MCF 10A (cell line): ENCODE data around the gene NKAIN1. TPM values are rescaled to one million over a fixed set of nuclear protein-coding genes. Genes with fewer than 3 reads are reported as not detected.

Source experiments
- BruUV-seq: library from RNA; stranded (reverse); fragments of 400-500 nt; replicated peaks from 2 replicates; lab custom pipeline; 2021; lab: Mats Ljungman, UMichigan
- CTCF ChIA-PET: fragments of 300-600 bp; sonication (Branson Sonifier 250); formaldehyde crosslinking; extraction: SDS; loops from one replicate; lab custom pipeline; 2021; ENCODE audit warnings: antibody characterized with exemption, inconsistent platforms; lab: Yijun Ruan, JAX
- POLR2A ChIA-PET: fragments of 300-600, 350-650 bp; sonication (Branson Sonifier 250); formaldehyde crosslinking; extraction: SDS; loops from one replicate; lab custom pipeline; 2020; ENCODE audit warnings: antibody characterized with exemption, inconsistent platforms; lab: Yijun Ruan, JAX
- DNase-seq: peaks from one replicate; pipeline ENCODE4 v3.0.0-alpha.2; 2018; ENCODE audit not compliant: unreplicated experiment
- H3K27ac Mint-ChIP-seq: one replicate; pipeline ENCODE4 v1.8.0; 2022; ENCODE audit warnings: mild to moderate bottlenecking, low read depth, mixed read lengths; ENCODE audit not compliant: unreplicated experiment
- H3K27me3 Mint-ChIP-seq: one replicate; pipeline ENCODE4 v1.8.0; 2022; ENCODE audit warnings: mixed read lengths; ENCODE audit not compliant: insufficient read depth, unreplicated experiment
- H3K36me3 Mint-ChIP-seq: one replicate; pipeline ENCODE4 v1.8.0; 2022; ENCODE audit warnings: mild to moderate bottlenecking, moderate library complexity, mixed read lengths; ENCODE audit not compliant: insufficient read depth, unreplicated experiment
- H3K4me1 Mint-ChIP-seq: one replicate; pipeline ENCODE4 v1.8.0; 2022; ENCODE audit warnings: mixed read lengths; ENCODE audit not compliant: insufficient read depth, unreplicated experiment
- H3K4me3 Mint-ChIP-seq: one replicate; pipeline ENCODE4 v1.8.0; 2022; ENCODE audit warnings: mild to moderate bottlenecking, moderate library complexity, mixed read lengths; ENCODE audit not compliant: unreplicated experiment
- H3K9me3 Mint-ChIP-seq: one replicate; pipeline ENCODE4 v1.8.0; 2022; ENCODE audit warnings: mixed read lengths; ENCODE audit not compliant: unreplicated experiment
- intact Hi-C: fragments of 100-400 bp; cut with micrococcal nuclease; formaldehyde crosslinking; loops from 2 replicates; pipeline ENCODE4 v1.14.1; 2022
- total RNA-seq: library from RNA; stranded (reverse); gene quantifications from 2 replicates; pipeline ENCODE4 v1.2.3, GENCODE V29; 2022
- TF ChIP-seq, protein P1 (sequence below): fragments of 200-600 bp; IDR thresholded peaks from one replicate; pipeline ENCODE4 v1.8.0; 2022; ENCODE audit warnings: antibody characterized with exemption, mild to moderate bottlenecking; ENCODE audit not compliant: unreplicated experiment

Gene NKAIN1
- total RNA-seq, 1 experiment from 2014 or later, result not detected

DNA sequence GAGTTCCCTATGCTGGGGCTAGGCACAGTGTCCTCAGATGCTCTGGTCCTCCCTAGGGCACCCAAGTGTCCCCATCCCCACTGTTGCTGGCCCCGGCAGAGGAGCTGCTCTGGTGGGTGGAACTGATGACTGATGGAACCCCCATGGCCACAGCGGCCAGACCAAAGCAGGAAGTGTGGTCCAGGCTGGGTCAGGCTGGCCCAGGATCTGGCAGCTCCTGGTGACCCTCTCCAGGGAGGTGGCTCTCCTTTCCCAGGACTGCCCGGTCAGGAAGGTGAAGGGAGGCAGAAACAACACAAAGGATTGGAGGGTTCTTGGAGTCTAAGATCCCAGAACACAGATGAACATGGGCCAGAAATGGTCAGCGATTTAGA is 1.1 kb downstream of the NKAIN1 start:
- Mint-ChIP-seq H3K27me3 (peaks cover 66% of the 10 kb centered on the region), H3K36me3 (no peaks in the 10 kb centered on the region), H3K4me3 (peak overlapping the region; percentile 68), H3K4me1 (peaks cover 7% of the 10 kb centered on the region), H3K9me3 (no peaks in the 10 kb centered on the region), H3K27ac (no peak overlapping the region)
- CTCF ChIA-PET, result interaction anchor here (0.6 kb wide), 1 partner anchor 21 kb away, joined by 3 read pairs; no protein-coding TSS in a partner anchor
- BruUV-seq, result no TSS peak
- TF ChIP-seq, protein P1, sequence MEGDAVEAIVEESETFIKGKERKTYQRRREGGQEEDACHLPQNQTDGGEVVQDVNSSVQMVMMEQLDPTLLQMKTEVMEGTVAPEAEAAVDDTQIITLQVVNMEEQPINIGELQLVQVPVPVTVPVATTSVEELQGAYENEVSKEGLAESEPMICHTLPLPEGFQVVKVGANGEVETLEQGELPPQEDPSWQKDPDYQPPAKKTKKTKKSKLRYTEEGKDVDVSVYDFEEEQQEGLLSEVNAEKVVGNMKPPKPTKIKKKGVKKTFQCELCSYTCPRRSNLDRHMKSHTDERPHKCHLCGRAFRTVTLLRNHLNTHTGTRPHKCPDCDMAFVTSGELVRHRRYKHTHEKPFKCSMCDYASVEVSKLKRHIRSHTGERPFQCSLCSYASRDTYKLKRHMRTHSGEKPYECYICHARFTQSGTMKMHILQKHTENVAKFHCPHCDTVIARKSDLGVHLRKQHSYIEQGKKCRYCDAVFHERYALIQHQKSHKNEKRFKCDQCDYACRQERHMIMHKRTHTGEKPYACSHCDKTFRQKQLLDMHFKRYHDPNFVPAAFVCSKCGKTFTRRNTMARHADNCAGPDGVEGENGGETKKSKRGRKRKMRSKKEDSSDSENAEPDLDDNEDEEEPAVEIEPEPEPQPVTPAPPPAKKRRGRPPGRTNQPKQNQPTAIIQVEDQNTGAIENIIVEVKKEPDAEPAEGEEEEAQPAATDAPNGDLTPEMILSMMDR, result no peak
- no peak for DNase-seq
- POLR2A ChIA-PET, result interaction anchor here (0.6 kb wide), 1 partner anchor 27 kb away, joined by 3 read pairs; no protein-coding TSS in a partner anchor
- intact Hi-C loops, result no loop called here

- Mint-ChIP-seq H3K36me3 (no peaks in the 10 kb centered on the region), H3K4me1 (no peaks in the 10 kb centered on the region), H3K9me3 (no peaks in the 10 kb centered on the region), H3K27me3 (peaks cover 52% of the 10 kb centered on the region), H3K27ac (no peak overlapping the region), H3K4me3 (no peak overlapping the region)
- no peak for DNase-seq
- POLR2A ChIA-PET, result no interaction called here
- intact Hi-C loops, result no loop called here
- TF ChIP-seq, protein P1, result no peak
- CTCF ChIA-PET, result interaction anchor here (0.5 to 1.7 kb wide), 6 partner anchors 12 to 1477 kb away, joined by 3 to 9 read pairs (median 3); no protein-coding TSS in a partner anchor
- BruUV-seq, result no TSS peak
These were observed 4.8 kb downstream of the NKAIN1 start for GRCh38 chr1:31234870-31235269.

DNA sequence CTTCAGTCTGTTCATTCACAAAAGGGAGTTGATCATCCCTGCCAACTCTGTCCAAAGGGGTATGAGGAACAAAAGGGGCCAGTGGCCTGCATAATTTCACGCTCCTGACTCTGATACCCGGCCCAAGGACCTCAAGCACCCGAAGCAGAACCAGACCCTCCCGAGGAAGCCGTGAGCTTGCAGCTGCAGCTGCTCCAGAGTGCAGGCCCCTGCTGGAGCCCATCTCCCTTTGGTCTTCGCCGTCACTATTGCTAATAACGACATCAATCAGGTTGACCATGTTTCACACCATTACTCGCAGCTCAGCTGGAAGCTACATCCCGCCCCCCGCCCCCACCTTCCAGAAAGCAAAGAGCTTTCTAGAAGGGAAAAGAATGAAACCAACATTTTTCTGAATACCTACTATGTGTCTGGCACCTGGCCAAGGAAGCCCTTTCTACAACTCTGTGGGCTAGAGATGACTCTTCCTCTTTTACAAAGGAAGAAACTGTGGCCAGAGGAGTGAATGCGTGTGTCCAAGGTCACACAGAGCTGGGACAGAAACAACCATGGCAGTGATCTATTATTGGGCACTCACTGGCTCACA is 5.5 kb downstream of the NKAIN1 start:
- Mint-ChIP-seq H3K4me3 (no peak overlapping the region), H3K27me3 (peaks cover 45% of the 10 kb centered on the region), H3K27ac (no peak overlapping the region), H3K4me1 (no peaks in the 10 kb centered on the region), H3K9me3 (no peaks in the 10 kb centered on the region), H3K36me3 (no peaks in the 10 kb centered on the region)
- intact Hi-C loops, result no loop called here
- no peak for DNase-seq
- BruUV-seq, result no TSS peak
- POLR2A ChIA-PET, result interaction anchor here (1.1 kb wide), 1 partner anchor 63 kb away, joined by 4 read pairs; the partner anchor contains the start of genes SNRNP40 and ZCCHC17
- TF ChIP-seq, protein P1, result no peak
- CTCF ChIA-PET, result interaction anchor here (0.5 to 1.7 kb wide), 3 partner anchors 49 to 1478 kb away, joined by 3 to 9 read pairs (median 4); no protein-coding TSS in a partner anchor

GRCh38 chr1:31232689-31233088 is 7.0 kb downstream of the NKAIN1 start:
- ChIA-PET POLR2A (no interaction called here), CTCF (no interaction called here)
- BruUV-seq, result no TSS peak
- H3K36me3 Mint-ChIP-seq, result no peaks in the 10 kb centered on the region
- H3K9me3 Mint-ChIP-seq, result no peaks in the 10 kb centered on the region
- intact Hi-C loops, result no loop called here
- no peak overlapping the region for H3K4me3 Mint-ChIP-seq
- TF ChIP-seq, protein P1, result no peak
- DNase-seq, result no peak
- no peak overlapping the region for H3K27ac Mint-ChIP-seq
- no peaks in the 10 kb centered on the region for H3K4me1 Mint-ChIP-seq
- peaks cover 31% of the 10 kb centered on the region for H3K27me3 Mint-ChIP-seq
